Measurements from ENCODE around the gene GATAD1. TPM values are rescaled to one million over a fixed set of nuclear protein-coding genes. Genes with fewer than 3 reads are reported as not detected.
A peak's percentile ranks its signal among the peaks of the same experiment; 100 is the strongest.
"Not testable (repeated sequence)": the region's sequence is repeated elsewhere in the genome, so short reads cannot be mapped to it uniquely, and the experiment has no call there.

The GATAD1 gene
- total RNA-seq, 2 donors from 2014 or later = 29.7 to 34.3 TPM

- ATAC-seq; intact Hi-C loops (cut with DNase I, micrococcal nuclease); DNase-seq: not testable (repeated sequence)
These were observed 28.7 kb downstream of the GATAD1 start for GRCh38 chr7:92475851-92476590.

DNA sequence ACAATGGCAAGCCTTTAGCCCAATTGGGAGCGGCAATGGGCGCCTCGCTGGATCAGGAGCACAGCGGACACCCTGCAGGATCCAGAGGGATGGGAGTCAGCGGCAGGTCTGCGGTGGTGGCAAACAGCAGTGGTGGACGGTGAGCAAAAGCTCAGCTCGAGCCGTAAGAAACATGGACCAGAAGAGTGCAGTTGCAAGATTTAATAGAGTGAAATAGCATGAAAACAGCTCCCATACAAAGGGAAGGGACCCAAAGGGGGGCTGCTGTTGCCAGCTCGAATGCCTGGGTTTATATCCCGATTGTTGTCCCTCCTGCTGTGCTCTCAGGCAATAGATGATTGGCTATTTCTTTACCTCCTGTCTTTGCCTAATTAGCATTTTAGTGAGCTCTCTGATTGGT lies 30.4 kb downstream of the GATAD1 start, which contains the start of gene ERVW-1:
Gene ERVW-1, minus strand, starts transcription at position 266 of the 400 bp plus-strand sequence. CDS start 7,565 bp downstream, outside the sequence.
- DNase-seq; ATAC-seq; intact Hi-C loops (cut with DNase I, micrococcal nuclease): not testable (repeated sequence)

- DNase-seq (no peak), ATAC-seq (no peak)
- intact Hi-C loops (cut with DNase I, micrococcal nuclease) = no loop called here
These were observed 30.8 kb downstream of the GATAD1 start for GRCh38 chr7:92478095-92478494.

- ATAC-seq (peak; percentile 40), DNase-seq (no peak)
- intact Hi-C loops (cut with DNase I, micrococcal nuclease) = no loop called here
These were observed 31.4 kb downstream of the GATAD1 start for GRCh38 chr7:92478711-92479110.

DNA sequence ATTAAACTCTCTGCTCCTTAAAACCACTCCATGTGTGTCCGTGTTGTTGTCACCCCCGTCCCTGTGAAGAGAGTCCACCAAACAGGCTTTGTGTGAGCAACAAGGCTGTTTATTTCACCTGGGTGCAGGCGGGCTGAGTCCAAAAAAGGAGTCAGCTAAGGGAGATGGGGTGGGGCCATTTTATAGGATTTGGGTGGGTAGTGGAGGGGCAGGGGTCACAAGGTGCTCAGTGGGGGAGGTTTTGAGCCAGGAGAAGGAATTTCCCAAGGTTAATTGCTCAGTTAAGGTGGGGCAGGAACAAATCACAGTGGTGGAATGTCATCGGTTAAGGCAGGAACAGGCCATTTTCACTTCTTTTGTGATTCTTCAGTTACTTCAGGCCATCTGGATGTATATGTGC lies 31.9 kb downstream of the GATAD1 start:
- DNase-seq (peak in 1 of 2 donors; percentile 42), ATAC-seq (peak; percentile 81)
- intact Hi-C loops (cut with DNase I, micrococcal nuclease) = not testable (repeated sequence)

DNA sequence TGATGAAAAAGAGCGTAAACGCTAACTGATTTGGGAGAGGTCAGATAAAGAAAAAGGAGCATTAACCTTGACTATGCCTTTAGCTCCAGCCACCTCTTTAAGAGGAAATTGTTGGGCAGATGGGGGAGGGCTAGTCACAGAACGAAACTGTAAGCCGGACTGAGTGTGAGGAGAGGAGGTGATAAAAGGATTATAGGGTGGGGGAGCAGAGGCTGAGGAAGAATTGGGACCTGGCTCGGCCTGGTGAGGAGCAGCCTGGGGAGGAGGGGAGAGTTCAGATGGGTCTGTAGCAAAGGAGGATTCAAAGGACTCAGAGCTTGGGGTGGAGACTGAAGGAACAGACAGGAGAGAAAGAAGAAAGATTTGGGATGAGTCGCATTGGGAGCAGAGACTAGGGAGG lies 36.3 kb downstream of the GATAD1 start:
- ATAC-seq; DNase-seq; intact Hi-C loops (cut with DNase I, micrococcal nuclease): not testable (repeated sequence)

- ATAC-seq; DNase-seq; intact Hi-C loops (cut with DNase I, micrococcal nuclease): not testable (repeated sequence)
These were observed 36.9 kb downstream of the GATAD1 start for GRCh38 chr7:92484226-92484625.

DNA sequence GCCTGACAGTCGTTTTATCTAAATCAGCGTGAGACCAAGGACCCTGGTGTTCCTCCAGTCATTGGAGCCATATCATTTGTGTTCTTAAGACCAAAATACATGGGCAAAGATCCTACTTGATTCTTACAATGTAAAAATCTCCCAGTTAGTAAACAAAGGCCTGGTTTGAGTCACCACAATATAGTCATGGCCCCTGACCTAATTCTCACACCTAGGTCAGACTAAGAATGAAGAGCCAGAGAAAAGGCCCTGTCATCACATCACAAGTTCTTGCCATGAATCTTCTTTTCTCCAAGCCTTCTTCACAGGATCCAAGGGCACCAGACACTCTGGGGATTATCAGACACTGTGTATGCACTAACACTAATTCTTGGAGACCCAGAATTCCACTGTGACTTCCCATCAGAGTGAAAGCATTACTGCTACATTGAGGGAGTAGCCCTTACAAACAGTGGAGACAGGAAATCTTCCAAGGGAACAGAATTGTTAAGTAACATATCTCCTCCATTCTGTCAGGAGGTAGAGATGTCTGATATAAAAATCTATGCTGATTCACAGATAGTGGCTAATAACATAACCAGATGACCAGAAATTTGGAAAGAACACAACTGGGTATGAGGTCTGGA lies 38.1 kb downstream of the GATAD1 start:
- DNase-seq (no peak), ATAC-seq (peak; percentile 25)
- intact Hi-C loops (cut with DNase I, micrococcal nuclease) = no loop called here

- ATAC-seq (peak; percentile 98), DNase-seq (peak; percentile 58 to 80)
- intact Hi-C loops (cut with DNase I, micrococcal nuclease) = no loop called here
These were observed 38.7 kb downstream of the GATAD1 start for GRCh38 chr7:92485974-92486373.

DNA sequence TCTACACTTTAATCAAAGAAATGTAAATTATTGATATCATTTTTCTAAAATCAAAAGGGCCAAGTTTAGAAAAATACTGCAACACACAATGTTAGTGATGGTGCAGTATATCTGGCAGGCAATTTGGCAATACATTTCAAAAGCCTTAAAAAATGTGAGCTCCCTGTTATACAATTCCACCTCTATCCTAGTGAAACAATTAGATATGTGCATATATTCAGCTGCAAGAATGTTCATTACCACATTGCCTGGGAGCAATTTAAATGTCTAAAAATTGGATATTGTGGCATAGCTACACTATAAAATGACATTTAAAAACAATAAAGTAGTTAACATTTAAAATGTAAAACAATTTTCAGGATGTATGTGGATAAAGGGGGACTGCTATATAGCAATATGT lies 40.5 kb downstream of the GATAD1 start:
- ATAC-seq = no peak
- intact Hi-C loops (cut with DNase I, micrococcal nuclease) = no loop called here
- no peak for DNase-seq

DNA sequence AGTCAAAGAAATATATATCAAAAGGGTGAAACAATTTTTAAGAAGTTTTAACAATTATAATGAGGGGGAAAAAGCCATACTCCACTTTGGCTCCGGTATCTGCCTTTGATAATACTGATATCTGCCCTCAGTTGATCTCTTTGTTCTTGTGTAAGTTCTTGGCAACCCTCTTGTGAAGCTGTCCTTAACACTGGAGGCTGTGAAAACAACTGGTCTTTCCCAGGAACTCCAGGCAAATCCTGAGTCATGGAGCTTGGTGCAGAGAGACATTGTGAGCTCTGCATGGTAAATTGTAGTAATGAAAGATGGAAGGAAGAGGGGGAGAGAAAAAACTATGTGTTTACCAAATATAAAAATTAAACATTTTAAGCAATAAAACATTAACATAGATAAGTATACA lies 42.4 kb downstream of the GATAD1 start:
- DNase-seq = no peak
- ATAC-seq = no peak
- intact Hi-C loops (cut with DNase I, micrococcal nuclease) = no loop called here

- ATAC-seq (no peak), DNase-seq (no peak)
- intact Hi-C loops (cut with DNase I, micrococcal nuclease) = no loop called here
These were observed 49.6 kb downstream of the GATAD1 start for GRCh38 chr7:92496876-92497275.

GRCh38 chr7:92498557-92498956 lies 51.3 kb downstream of the GATAD1 start:
- intact Hi-C loops (cut with DNase I, micrococcal nuclease) = no loop called here
- ATAC-seq (no peak), DNase-seq (no peak)

- intact Hi-C loops (cut with DNase I, micrococcal nuclease) = loop anchor here in 1 of 2 donors (10.0 kb wide), 1 partner anchor 61 kb away; no protein-coding TSS in a partner anchor
- ATAC-seq = no peak
- no peak for DNase-seq
These were observed 56.5 kb downstream of the GATAD1 start for GRCh38 chr7:92503767-92504166.

DNA sequence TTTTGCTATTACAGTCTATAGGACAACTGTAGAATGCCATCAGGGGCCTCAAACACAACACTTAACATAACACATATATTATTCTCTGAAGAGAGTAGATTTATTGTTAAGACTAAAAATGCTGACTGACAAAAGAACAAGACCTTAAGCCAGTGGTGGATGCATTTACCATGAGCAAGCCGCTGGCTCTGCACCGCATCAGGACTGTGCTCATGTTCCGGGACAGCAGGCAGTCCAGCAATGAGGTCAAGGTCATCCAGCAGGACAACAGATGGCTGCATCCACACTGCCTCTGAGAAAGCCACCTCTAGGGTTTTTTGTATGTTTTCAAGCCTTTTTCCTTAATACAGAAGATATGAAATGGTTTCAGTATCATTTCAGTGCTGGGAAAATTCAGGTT lies 57.3 kb downstream of the GATAD1 start:
- DNase-seq (no peak), ATAC-seq (no peak)
- intact Hi-C loops (cut with DNase I, micrococcal nuclease) = loop anchor here in 1 of 2 donors (10.0 kb wide), 1 partner anchor 60 kb away; no protein-coding TSS in a partner anchor

DNA sequence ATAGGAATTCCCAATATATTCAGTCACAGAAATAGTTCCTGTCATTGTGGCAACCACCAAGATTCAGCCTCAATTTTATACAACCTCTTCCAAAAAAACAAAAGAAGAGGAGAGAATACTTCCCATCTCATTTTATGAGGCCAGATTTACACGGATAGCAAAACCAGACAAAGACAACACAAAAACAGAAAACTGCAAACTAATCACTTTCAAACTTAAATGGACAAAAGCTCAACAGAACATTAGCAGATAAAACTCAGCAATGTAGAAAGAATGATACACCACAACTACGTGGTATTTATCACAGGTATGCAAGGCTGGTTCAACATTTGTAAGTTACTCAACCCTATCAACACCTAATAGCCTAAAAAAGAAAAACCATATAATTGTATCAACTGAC lies 59.1 kb downstream of the GATAD1 start:
- no peak for DNase-seq
- intact Hi-C loops (cut with DNase I, micrococcal nuclease) = loop anchor here in 1 of 2 donors (10.0 kb wide), 1 partner anchor 58 kb away; no protein-coding TSS in a partner anchor
- no peak for ATAC-seq

GRCh38 chr7:92508946-92509345 lies 61.7 kb downstream of the GATAD1 start:
- ATAC-seq (no peak), DNase-seq (no peak)
- intact Hi-C loops (cut with DNase I, micrococcal nuclease) = loop anchor here in 1 of 2 donors (10.0 kb wide), 1 partner anchor 56 kb away; no protein-coding TSS in a partner anchor

Measured in left colon (tissue), 2 donors.